Sigmoid colon (tissue), 4 donors: Measurements from ENCODE around the gene EPS8L2.

ENCODE experiments used
- EP300 ChIP-seq, 4 donors: sonication (generic); formaldehyde crosslinking; IDR thresholded peaks; one replicate each; pipeline ENCODE4 v1.6.1; 2017; ENCODE audit warnings: antibody characterized with exemption in 4 of 4
- POLR2A ChIP-seq, 2 donors: fragments of 450-650 bp; IDR thresholded peaks; one replicate each; pipeline ENCODE4 v1.6.1; 2016; ENCODE audit warnings: antibody characterized with exemption in 2 of 2, mild to moderate bottlenecking in 2 of 2, moderate library complexity in 2 of 2
- POLR2AphosphoS5 ChIP-seq, 4 donors: sonication (generic); formaldehyde crosslinking; IDR thresholded peaks; one replicate each; pipeline ENCODE4 v1.6.1; 2017; ENCODE audit warnings: antibody characterized with exemption in 4 of 4
- TF ChIP-seq, protein P1 (sequence below), 4 experiments: fragments of 450-650 bp in 3 of 4; fragments of 200-600 bp in 1 of 4; IDR thresholded peaks; one replicate each; pipeline ENCODE4 v1.5.1; 2016 to 2019; ENCODE audit warnings: antibody characterized with exemption in 4 of 4, mild to moderate bottlenecking in 3 of 4, moderate library complexity in 2 of 4

DNA sequence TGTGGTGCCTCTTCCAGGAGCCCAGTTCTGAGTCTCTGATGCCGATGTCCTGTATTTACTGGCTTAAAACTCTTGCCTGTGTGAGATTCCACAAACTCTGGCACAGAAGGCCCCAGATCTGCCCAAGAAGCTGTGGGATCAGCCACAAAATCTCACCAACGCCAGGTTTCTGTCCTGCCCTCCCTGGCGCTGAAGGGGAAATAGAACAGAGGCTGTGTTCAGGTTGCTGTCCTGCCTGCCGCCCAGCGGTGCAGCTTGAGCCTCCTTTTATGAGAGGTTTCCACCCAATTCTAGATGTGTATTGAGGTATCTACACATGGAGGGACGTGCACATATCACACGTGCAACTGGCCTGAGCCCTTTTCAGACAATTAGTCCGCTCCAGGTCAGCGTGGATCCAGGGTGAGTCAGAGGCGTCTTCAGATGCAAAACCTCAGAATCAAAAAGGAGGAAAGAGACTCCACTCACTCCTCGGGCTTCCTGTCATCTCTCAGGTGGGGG, 8.2 kb upstream of the EPS8L2 start:
- TF ChIP-seq, protein P1, sequence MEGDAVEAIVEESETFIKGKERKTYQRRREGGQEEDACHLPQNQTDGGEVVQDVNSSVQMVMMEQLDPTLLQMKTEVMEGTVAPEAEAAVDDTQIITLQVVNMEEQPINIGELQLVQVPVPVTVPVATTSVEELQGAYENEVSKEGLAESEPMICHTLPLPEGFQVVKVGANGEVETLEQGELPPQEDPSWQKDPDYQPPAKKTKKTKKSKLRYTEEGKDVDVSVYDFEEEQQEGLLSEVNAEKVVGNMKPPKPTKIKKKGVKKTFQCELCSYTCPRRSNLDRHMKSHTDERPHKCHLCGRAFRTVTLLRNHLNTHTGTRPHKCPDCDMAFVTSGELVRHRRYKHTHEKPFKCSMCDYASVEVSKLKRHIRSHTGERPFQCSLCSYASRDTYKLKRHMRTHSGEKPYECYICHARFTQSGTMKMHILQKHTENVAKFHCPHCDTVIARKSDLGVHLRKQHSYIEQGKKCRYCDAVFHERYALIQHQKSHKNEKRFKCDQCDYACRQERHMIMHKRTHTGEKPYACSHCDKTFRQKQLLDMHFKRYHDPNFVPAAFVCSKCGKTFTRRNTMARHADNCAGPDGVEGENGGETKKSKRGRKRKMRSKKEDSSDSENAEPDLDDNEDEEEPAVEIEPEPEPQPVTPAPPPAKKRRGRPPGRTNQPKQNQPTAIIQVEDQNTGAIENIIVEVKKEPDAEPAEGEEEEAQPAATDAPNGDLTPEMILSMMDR (IDR thresholded peaks at IDR 0.05), result no peak
- TF ChIP-seq POLR2A (IDR thresholded peaks at IDR 0.05) (no peak), EP300 (IDR thresholded peaks at IDR 0.05) (no peak), POLR2AphosphoS5 (IDR thresholded peaks at IDR 0.05) (no peak)
